ENCODE data around the gene SHISA4.

Gene SHISA4

DNA sequence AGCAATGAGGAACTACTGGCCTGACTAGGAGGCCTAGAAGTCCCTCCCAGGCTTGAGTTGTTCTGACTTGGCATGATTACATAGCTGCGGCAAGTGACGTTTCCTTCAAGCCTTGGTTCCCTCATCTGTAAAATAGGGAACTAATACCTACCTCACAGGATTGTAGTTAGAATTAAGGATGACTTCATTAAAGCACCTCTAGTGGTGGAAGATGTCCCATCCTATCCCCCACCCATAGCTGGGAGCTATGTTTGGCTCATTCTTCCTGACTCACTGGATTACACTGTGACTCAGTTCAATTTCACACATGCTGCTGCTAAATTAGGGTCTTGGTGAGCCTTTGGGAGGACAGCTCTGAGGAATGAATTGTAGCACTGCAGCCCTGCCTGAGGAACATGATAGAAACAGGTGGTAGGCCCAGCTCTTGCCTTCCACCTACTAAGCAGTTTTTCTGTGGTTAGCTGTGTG is 6.0 kb upstream of the SHISA4 start:
- peak; percentile 72 for DNase-seq (ENCODE audit: low spot score)

DNA sequence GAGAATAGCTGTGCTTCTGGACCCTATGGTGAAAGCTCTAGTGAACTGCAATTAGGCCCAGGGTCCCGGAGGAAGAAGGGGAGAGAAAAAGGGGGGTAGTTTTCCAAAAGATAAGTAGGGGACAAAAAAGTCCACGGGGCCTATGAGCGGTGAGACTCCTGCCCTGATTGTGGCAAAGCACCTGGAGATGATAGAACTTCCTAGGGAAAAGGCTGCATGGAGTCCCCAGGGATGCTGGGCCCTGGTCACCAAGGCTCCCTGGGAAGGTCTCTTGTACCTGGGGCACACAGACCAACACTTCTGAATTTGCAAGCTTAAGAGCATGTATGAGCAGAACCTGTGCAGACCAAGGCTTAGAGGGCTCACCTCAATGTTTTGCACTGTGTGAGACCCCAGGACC is 5.4 kb upstream of the SHISA4 start:
- no peak for DNase-seq (ENCODE audit: low spot score)

DNA sequence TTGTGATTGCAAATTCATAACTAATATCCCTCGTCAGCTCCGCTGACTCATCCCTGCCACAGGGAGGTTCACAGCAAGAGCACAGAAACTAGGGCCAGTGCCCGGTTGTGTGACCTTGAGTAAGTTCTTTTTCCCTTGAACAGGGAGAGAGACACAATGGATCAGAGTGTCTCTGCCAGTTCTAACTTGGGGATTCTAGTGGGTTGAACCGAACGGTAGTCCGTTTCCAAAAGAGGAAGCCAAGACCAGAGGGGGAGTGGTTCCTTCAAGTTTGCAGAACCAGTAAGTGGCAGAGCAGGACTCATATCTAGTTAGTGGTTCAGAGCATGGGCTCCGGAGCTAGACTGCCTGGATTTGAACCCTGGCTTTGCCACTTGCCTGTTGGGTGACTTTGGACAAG is 4.9 kb upstream of the SHISA4 start:
- DNase-seq (ENCODE audit: low spot score) = no peak

DNA sequence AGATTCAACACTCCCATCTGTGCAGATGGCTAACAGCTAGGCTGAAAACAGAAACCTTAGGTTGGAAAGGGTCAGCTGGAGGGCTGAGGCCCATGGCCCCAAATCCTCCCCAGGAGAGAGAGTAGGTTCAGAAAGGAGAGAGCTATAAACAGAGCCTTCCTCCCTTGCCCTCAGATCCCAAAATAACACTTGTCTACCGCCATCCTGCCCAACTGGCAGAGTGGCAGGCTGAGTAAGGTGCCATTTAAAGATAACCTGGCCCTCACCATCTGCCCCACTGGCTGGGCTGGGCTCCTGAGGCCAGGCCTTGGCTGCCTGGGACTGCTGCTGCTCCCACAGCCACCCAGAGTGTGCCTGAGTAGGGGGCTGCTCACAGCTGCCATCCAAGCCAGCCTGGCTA is 4.3 kb upstream of the SHISA4 start:
- no peak for DNase-seq (ENCODE audit: low spot score)

DNA sequence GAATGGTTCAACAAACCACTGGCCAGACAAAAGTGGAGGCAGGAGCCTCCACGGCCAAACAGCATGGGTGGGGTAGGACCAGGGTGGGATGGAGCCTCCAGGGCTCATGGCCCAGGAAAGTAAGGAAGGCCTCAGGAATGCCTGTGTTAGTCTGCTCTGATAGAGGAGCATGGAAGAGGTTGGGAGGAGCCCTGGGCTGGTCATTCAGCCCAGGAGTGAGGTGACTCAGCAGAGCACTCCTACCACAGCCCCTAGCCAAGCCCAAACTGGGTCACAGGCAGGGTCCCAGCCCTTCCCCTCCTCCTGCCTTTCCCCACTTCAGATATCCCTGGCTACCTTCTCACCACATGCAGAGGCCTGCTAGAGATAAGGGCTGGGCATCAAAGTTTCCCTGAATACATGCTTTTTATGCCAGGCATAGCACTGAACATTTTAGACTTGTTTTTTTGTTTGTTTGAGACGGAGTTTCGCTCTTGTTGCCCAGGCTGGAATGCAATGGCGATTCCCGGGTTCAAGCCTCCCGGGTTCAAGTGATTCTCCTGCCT is 3.1 kb upstream of the SHISA4 start:
- DNase-seq (ENCODE audit: low spot score) = peak; percentile 81

DNA sequence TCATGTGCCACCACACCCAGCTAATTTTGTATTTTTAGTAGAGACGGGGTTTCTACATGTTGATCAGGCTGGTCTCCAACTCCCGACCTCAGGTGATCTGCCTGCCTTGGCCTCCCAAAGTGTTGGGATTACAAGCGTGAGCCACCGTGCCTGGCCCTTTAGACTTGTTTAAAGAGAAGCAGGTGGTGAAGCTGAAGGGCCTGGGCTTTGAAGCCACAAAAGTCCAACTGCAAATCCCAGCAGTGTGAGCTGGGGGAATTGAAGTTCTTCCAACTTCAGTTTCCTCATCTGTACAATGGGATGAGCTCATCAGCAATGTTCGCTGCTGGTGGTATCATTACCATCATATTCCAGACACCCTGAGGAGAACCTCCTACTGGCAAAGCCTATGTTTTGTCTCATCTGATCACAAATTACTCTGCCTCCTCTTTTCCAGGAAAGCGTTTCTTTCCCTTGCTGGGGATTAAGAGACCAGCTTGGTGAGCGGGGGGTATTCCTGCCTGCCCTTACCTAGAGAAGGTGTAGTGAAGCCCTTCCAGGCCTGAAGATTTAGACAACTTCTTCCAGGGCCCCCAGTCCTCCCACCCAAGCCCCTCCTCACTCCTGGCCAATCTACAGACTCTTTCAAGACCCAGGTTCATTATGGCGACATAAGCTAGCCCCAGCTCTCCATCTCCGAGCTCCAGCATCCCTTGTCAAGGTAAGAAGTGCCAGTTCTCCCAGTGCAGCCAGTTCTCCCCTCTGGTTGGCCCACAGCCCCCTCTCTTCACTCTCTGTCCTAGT is 2.4 kb upstream of the SHISA4 start:
- no peak for DNase-seq (ENCODE audit: low spot score)

DNA sequence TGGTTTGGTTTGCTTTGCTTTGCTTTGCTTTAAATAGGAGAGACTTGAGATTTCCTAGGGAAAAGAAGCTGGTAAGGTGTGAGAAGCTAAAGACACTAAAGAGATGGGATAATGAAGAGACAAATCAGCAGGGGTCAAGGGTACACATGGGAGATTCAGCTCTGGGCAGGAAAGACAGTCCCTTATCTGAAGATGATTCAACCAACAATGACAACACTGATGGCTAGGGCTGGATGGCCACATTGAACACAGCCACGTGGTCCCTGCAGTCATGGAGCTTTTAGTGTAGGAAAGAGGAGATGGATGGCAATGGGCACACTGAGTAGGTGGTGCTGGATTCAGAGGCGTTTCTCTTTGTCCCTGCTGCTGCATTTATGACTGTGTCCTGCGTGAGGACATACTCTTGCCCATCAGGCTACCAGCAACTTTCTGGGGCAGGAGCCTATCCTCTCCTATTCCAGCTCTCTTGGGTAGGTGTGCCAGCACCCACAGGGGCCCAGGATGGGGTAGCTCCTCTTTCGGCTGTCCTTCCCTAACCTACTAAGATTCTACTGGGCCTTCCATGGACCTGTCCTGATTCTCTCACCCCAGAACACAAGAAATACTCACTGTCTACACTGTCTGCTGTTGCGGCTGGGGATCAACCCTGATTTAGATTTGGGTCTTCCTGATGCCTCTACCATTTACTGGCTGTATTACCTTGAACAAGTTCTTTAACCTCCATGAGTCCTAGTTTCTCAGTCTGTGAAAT is 1.4 kb upstream of the SHISA4 start:
- DNase-seq (ENCODE audit: low spot score) = no peak

DNA sequence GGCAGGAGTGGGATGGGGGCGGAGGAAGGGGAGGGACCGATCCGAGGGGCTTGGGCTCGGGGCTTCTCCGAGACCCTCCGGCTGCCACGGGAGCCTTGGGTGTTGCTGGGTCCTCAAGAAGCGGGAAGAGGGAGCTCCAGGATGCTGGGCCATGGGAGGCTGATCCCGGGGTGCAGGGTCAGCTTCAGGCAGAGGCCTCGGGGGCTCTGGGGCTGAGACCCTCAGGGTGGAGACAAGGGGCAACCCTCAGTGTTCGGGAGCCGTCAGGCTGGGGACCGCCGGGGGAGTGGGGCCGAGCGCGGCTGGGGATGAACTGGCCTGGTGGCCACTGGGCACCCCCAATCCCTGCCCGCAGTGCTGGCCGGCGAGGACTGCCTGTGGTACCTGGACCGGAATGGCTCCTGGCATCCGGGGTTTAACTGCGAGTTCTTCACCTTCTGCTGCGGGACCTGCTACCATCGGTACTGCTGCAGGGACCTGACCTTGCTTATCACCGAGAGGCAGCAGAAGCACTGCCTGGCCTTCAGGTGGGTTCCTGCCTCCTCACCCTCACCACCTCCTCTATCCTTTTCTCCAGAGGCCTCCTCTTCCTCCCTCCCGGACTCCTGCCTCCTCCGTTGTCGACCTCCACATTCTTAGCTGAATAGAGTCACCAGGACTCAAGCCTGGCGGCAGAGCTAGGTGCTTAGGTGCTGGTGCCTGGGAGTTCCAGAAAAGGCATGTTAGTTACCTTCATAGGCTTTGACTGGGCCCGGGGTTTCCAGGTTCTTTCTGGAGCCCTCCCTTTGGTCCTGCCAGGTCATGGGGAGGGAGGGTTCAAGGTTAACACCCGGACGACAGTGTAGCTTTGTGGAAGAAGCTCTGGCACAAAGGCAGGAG is 631 bp downstream of the SHISA4 start:
- no peak for DNase-seq (ENCODE audit: low spot score)

DNA sequence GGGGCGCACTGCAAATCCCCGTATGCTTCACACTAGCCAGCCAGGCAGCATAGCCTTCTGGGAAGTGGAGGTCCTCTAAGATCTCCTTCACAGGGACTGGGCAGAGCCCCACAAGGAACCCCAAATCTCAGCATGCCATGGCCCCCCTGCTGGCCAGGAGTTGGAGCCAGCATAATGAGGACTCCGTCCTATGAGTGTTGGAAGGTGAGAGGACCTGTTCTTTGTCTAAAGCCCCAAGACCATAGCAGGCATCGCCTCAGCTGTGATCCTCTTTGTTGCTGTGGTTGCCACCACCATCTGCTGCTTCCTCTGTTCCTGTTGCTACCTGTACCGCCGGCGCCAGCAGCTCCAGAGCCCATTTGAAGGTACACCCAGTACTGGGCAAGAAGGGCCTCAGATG is 1.5 kb downstream of the SHISA4 start:
- DNase-seq (ENCODE audit: low spot score) = no peak

DNA sequence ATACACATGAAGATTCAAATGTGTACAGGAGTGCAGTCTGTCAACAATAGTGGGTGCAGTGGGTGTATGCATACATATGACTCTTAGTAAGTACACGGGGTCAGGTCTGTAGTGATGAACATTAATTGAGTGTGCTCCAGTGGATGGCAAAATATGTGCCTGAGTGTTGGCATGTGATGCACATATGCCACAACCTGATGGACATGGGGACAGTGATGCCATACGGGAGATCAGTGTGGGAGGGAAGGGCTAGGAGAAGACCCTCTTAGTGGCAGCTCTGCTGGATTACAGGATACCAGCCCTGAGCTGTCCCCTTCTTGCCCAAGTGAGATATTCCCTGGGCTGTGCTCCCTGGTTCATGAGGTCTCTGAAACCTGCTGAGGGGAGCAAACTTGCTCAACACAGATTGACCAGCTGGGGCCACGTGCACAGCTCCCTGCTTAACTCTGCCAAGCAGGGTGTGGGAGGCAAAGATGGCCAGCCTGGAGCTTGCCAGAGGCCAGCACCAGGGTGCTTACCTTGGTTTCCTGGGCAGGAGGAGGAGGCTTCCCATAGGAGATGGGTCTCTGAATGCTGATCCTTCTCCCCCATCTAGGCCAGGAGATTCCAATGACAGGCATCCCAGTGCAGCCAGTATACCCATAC is 2.2 kb downstream of the SHISA4 start:
- no peak for DNase-seq (ENCODE audit: low spot score)

DNA sequence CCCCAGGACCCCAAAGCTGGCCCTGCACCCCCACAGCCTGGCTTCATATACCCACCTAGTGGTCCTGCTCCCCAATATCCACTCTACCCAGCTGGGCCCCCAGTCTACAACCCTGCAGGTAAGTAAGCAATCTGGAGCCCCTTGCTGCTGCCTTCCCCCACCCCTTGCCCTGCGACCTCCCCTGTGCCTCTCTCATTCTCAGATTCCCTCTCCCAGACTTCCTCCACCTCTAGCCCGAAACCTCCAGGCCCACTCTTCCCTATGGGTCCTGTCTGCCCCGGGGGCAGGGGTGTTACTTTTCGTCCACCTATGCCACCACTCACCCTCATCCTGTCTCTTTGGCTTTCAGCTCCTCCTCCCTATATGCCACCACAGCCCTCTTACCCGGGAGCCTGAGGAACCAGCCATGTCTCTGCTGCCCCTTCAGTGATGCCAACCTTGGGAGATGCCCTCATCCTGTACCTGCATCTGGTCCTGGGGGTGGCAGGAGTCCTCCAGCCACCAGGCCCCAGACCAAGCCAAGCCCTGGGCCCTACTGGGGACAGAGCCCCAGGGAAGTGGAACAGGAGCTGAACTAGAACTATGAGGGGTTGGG is 2.9 kb downstream of the SHISA4 start:
- DNase-seq (ENCODE audit: low spot score) = no peak

DNA sequence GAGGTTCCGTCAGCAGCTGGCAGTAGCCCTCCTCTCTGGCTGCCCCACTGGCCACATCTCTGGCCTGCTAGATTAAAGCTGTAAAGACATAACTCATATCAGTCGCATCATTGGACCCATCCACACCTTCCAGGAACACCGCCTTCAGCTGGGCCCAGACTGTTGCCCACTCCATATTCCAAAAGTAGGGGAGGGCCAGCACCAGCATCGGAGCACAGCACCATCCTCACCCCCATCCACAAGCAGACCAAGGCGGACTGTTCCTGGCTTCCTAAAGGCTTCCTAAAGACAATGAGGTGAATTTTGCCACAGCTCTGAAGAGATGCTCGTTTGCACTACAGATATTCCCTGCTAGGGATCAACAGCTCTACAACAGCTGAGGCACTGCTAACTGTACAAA is 3.5 kb downstream of the SHISA4 start:
- no peak for DNase-seq (ENCODE audit: low spot score)

DNA sequence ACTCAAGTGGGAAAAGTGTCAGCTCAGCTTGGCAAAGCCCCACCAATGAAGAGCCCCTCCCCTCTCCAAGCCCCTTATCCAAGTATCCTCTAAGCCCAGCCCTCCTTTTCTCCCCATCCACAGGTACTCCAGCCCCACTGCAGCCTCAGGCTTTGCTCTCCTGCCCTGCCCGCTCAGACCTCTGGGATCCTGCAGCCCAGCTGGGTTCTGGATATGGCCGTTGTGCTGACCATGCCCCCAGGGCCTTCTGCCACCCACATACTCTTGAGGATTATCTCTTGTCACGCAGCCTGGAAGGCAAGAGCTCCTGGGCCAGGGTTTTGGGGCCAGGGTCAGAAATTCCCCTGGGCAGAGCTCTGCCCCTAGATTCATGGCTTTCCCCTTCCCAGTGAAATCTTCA is 4.7 kb downstream of the SHISA4 start:
- no peak for DNase-seq (ENCODE audit: low spot score)

DNA sequence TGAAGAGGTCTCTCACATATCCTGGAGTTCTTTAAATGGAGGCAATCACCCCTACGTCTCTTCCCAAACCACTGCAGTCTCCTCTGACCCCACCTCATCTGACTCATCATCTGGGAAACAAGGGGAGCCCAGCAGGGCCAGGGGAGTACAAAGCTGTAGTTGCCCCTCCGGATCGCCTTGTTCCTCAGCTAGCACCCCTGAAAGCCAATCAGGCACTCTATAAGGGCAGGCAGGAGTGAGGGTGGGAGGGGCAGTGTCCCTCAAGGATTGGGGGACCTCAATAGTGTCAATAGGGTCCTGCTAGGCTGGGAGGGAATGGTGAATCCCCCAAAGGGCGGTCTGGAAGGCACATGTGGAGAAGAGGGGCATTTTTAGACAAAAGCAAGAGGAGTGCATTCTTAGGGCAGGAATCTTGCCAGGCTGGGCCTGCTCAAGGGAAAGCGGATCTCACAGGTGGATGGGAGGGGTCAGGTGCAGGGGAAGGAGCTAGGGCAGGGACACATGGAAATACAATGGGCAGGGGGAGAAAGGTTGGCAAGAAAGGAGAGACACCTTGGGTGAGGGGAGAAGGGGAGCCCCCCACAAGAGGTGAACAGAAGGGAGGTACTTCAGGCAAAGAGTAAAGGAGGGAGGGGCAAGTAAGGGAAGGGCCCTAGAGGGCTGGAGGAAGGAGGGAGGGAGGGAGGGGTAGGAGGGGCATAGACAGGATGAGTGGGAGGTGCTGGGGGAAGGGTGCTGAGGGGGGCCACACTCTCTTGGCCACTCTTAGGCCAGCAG is 5.8 kb downstream of the SHISA4 start:
- DNase-seq (ENCODE audit: low spot score) = no peak

DNA sequence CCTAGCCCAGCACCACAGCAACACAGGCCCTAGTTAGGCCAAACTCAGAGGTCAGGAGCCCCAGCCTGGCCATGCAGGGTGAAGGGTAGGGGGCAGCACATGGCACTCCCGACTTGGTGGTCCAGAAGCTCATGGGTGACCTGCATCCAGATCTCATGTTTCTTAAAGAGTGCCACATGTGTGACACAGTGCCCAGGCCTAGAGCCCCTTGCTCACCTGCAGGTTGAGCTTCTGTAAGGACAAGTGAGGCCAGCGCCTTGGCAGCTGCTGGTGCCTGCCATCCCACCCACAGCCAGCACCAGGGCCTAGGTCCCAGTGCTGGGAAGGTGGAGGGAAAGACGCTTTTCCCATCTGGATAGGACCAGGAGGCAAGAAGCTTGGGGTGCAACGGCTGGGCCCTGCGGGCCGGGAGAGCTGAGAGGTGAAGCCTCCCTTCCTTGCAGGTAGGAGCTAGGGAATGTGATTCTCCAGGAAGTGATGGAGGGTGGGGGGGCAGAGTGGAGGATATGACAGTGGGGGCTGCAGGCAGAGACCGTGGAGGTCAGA is 6.5 kb downstream of the SHISA4 start:
- DNase-seq (ENCODE audit: low spot score) = no peak

DNA sequence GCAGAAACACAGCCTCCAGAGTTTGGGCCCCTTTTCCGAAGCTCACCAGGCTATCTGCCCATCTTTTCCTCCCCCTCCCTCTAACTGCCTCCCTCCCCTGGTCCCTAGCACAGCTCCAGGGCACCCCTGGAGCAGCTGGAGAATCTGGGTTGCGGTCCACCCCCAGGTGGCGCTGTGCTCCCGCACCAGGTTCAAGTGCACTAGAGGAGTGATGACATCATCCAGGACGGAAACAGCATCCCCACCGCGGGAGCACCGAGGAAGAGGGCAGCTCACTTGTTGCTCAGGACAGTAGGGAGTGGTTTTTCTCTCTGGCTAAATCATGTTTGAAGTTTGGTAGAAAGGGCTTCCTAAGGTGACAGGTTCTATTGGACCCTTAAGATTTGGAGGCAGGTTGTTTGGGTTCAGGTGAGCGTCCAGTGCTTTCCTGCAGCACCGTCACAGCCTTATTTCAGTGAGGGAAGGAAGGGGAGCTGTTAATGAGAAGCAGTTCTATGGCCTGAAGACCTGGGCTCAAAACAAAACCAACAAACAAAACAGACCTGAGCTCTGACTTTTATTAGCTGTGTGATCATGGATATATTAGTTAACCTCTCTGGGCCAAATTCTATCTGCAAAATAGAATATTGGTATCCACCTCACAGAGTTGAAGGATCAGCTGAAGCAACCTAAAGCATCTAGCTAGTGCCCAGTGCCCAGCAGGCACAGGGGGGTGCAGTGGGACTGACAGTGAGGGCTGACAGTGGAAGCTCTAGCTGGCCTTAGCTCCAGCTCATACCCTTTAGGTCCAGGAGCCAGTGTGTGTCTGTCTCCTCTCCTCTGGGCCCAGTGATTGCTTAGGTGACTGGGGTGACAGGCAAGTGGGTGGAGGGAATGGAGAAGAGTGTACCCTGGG is 7.5 kb downstream of the SHISA4 start:
- DNase-seq (ENCODE audit: low spot score) = peak; percentile 88

DNA sequence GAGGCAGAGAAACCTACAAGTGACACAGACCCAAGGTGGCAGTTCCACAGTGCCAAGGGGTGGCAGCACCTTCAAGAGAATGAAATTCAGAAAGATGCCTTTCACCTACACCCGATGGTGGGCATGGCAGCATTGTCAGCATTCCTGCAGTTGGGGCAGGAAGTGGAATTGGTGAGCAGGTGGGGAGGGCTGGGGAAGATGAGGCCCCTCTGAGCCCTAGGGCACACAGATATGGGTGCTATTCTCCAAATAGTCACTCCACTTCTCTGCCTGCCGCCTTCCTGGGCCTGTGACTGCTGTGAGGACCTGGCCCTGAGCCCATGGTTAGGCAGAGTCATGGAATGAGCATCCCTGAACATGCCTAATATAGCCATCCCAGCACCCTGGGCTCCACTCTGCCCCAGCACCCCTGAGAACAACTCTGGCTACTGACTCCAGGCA is 8.3 kb downstream of the SHISA4 start:
- peak; percentile 80 for DNase-seq (ENCODE audit: low spot score)

DNA sequence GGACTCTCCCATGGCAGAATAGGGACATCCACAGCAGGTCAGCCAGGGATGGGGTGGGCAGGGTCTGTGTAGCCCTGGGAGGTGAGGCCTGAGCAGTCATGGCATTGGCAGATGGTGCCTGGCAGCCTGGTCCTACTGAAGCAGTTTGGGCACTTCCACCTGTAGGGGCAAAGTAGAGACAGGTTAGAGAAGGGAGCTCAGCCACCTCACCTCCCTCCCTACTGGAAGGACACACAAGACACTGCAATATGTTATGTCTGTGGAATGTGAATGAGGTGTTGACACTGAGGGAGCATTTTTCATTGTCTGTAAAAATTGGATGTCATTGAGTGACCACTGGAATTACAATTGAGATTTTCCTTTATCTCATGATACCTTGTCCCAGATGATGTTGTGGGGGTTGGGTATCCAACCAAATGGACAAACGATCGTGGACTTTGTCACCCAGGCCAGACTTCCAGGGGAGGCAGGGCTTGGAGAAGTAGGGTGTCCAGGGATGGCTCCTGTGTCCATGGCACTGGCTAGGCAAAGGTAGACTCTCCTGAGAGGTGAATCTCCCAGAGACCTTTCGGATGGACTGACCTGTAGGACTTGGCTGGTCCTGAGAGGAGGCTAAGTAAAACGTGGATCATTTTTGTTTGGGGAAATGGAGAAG is 9.7 kb downstream of the SHISA4 start:
- DNase-seq (ENCODE audit: low spot score) = no peak

DNA sequence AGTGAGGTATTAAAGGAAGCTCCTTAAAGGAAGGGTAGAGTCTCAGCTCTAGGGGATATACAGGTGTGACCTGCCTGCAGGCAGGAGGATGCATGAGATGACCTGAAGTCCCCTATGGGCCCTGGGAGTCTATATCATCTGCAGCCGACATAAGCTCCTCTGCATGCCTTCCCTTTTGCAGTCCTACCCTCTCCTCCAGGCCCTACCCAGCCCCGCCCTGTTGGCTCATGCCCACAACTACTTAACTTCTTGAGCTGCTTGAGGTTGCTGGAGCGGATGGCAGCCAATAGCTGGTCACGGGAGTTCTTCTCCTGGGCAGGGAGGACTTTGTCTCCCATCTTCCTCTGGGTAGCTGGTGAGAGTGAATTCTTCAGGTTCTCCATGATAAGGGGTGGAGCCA is 10.3 kb downstream of the SHISA4 start:
- DNase-seq (ENCODE audit: low spot score) = no peak

Data from hepatic stellate cell (primary cell).